Pancreas (tissue), 10 donors: Measurements from ENCODE around the gene SEPTIN6. TPM values are rescaled to one million over a fixed set of nuclear protein-coding genes. Genes with fewer than 3 reads are reported as not detected.

Experiments
- ATAC-seq, 4 donors: fragments of 200-7000 bp; cut with Tn5 transposase; one replicate each; pipeline versions ENCODE4 v1.8.0 to v1.9.1; 2020; ENCODE audit warnings: mild to moderate bottlenecking in 4 of 4, moderate library complexity in 4 of 4
- DNase-seq, 6 donors: peaks; one replicate each; pipeline ENCODE4 v3.0.0-alpha.2; 2020
- FAIRE-seq: peaks from 2 replicates; lab custom pipeline; 2012; peaks lifted over from hg19 to GRCh38; lab: Jason Lieb, UNC
- H3K27ac ChIP-seq, 4 donors: fragments of 200-600 bp; sonication (generic); 1 replicate in 3 of 4; 2 replicates in 1 of 4; pipeline versions ENCODE4 v1.5.0 to v1.8.0; 2020
- H3K27me3 ChIP-seq, 4 donors: fragments of 200-600 bp; one replicate each; pipeline ENCODE4 v1.8.0; 2021
- H3K36me3 ChIP-seq, 3 donors: fragments of 200-600 bp; sonication (generic) in 1 of 3; one replicate each; pipeline versions ENCODE4 v1.5.0 to v1.8.0; 2020 to 2021
- H3K4me1 ChIP-seq, 3 donors: fragments of 200-600 bp; one replicate each; pipeline ENCODE4 v1.8.0; 2021
- H3K4me3 ChIP-seq, 4 donors: fragments of 200-600 bp; sonication (generic) in 2 of 4; one replicate each; pipeline versions ENCODE4 v1.5.0 to v1.8.0; 2020 to 2021
- H3K9me3 ChIP-seq, 4 donors: fragments of 200-600 bp; one replicate each; pipeline ENCODE4 v1.8.0; 2021
- CTCF ChIP-seq, 4 donors: fragments of 200-600 bp; sonication (generic) in 3 of 4; IDR thresholded peaks; one replicate each; pipeline versions ENCODE4 v1.5.0 to v1.8.0; 2021; ENCODE audit warnings: antibody characterized with exemption in 4 of 4
- WGBS, 2 donors: extraction: QIAGEN DNeasy Blood & Tissue Kit; methylation state at CpG; one replicate each; pipeline ENCODE4 v1.1.7; 2013; 5-methylcytosine and 5-hydroxymethylcytosine counted together
- intact Hi-C, 3 donors: fragments of 100-400 bp; cut with DNase I; formaldehyde crosslinking; loops; one replicate each; pipeline versions ENCODE4 v1.11.1 to v1.14.2; 2022
- polyA plus RNA-seq, 2 donors: library from polyadenylated mRNA; stranded (reverse); fragments of 200-250 nt; gene quantifications; one replicate each; pipeline ENCODE4 v1.2.3, GENCODE V29; 2013
- total RNA-seq, 6 donors: library from RNA; stranded (reverse); fragmentation: NEBNext Ultra II Directional in 4 of 6; extraction: Animal tissue kit (Norgen Biotek cat#: 25700) in 4 of 6; gene quantifications; one replicate each; pipeline versions ENCODE4 v1.2.1 to v1.2.4, GENCODE V29; 2021 to 2023
- donor health status: healthy with polysubstance abuse.
- donor health status: DM: no; HTN: no; CAD: no; lungs with moderate emphysema.
- donor health status: DM: no; HTN: no; CAD: no.
- donor health status: control.
- donor health status: control.
- donor health status: Bipolar disorder and iron deficiency.
- donor health status: DM: yes; HTN: yes; CAD: no.
- donor health status: DM: no; HTN: no; CAD: no.
- donor health status: DM: no; HTN: no; CAD: no.
- donor health status: DM: yes; HTN: yes; CAD: no.

Gene SEPTIN6
- total and polyA plus RNA-seq, 8 donors: 1.5 to 10.2 (median 3.8) TPM

DNA sequence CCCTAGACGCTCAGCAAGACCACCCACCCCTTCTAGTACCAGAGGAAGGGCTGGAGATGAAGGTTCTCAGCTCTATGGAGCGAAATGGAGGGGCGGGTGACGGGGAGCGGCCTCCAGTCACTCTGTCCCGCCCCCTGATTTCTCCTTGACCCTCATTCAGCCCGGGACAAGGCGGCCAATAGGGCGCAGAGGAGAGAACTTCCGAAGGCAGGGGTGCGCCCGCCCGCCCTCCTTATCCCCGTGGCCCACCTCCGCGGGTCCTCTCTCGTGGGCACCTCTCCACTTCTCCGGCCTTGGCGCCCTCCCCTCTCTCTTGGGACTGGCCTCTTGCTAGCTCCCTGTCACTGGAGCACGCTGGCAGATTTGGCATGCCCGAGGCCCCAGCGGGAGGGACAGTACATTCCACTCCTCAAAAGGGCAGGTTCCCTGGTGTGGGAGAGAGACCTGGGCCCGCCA, 1.1 kb upstream of the SEPTIN6 start:
- Histone ChIP-seq H3K4me1 (no peaks in the 10 kb centered on the region), H3K9me3 (no peaks in the 10 kb centered on the region), H3K27ac (no peak overlapping the region), H3K27me3 (no peaks in the 10 kb centered on the region), H3K36me3 (no peaks in the 10 kb centered on the region), H3K4me3 (peak overlapping the region in 1 of 4 donors; percentile 60)
- no peak for TF ChIP-seq CTCF (IDR thresholded peaks at IDR 0.05)
- DNase-seq: peak in 2 of 6 donors; percentile 22 to 60
- ATAC-seq: no peak
- intact Hi-C loops: no loop called here
- 61 to 72% methylated on average over 17 to 23 of the region's 23 CpGs for WGBS, 2 donors
- FAIRE-seq: no peak

- TF ChIP-seq CTCF (IDR thresholded peaks at IDR 0.05): no peak
- no peak for FAIRE-seq
- peak overlapping the region in 3 of 4 donors; percentile 7 to 53 (median 39) for H3K27ac ChIP-seq
These were observed 553 bp downstream of the SEPTIN6 start for GRCh38 chrX:119692191-119693039.

DNA sequence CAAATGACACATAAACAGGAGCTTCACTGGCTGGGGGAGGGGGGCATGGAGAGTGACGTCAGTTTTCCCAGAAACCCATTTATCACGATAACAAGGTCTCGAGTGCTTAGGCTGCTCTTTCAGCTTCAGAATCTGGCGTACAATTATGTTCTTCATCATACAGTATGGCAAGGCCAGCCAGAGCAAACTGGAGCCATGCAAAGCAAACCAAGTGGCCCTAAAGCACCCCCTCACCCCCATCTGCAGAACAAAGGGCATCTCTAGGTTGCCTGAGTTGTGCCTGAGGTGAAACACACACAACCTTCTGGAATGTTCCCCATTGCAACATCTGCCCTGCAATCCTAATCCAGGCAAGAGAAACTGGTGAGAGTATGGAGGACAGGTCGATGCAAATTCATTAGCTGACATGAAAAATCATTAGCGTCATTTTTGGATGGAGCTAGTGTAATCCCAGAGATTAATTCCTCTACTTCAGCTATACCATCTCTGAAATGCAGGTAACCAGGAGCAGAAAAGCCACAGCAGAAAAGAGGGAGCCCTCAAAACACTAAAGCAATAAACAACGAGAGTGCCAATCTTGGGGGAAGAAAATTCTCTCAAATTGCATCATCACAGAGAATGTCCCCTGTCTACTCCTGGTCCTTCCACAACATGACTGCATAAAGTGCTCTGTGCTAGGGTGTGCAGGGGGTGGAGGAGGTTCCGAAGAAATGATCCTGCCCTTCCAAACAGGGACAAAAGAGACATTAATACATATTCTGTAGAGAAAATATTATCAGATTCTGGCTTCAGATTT, 1.8 kb downstream of the SEPTIN6 start:
- FAIRE-seq: no peak
- no peak for ATAC-seq
- H3K4me1 ChIP-seq: no peaks in the 10 kb centered on the region
- no peak overlapping the region for H3K4me3 ChIP-seq
- no peak for TF ChIP-seq CTCF (IDR thresholded peaks at IDR 0.05)
- no peaks in the 10 kb centered on the region for H3K36me3 ChIP-seq
- intact Hi-C loops: no loop called here
- H3K9me3 ChIP-seq: no peaks in the 10 kb centered on the region
- 30 to 32% methylated on average over 8 of the region's 8 CpGs for WGBS, 2 donors
- H3K27me3 ChIP-seq: no peaks in the 10 kb centered on the region
- no peak overlapping the region for H3K27ac ChIP-seq
- no peak for DNase-seq

More at GRCh38 chrX:119692191-119693039, 553 bp downstream of the SEPTIN6 start:
- Histone ChIP-seq H3K4me1 (no peaks in the 10 kb centered on the region), H3K27me3 (no peaks in the 10 kb centered on the region), H3K4me3 (peak overlapping the region; percentile 44 to 60 (median 50)), H3K9me3 (no peaks in the 10 kb centered on the region), H3K36me3 (no peaks in the 10 kb centered on the region)
- peak in 4 of 6 donors; percentile 20 to 65 (median 45) for DNase-seq
- peak; percentile 36 to 65 (median 52) for ATAC-seq
- intact Hi-C loops: no loop called here
- 0 to 27% methylated on average over 58 to 66 of the region's 66 CpGs for WGBS, 2 donors

DNA sequence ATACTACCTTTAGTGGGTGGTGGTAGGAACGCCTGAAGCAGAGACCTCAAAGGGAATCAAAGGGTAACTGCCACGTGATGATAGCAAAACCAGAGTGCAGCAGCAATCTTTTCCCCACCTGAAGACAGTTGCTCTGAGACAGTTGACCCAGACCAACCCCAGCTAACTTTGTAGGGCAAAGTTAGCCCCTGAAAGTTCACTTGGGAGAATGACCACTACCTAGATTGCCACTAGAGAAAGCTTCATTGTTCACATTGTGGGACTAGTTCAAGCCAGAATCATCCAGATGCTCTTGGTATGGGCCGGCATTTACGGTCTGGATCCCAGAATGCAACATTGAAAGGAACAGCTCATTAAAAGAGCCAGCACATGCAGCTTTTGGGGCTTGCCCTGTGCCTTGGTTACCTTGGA, 4.1 kb downstream of the SEPTIN6 start:
- Histone ChIP-seq H3K27ac (no peak overlapping the region), H3K9me3 (no peaks in the 10 kb centered on the region), H3K4me3 (no peak overlapping the region), H3K36me3 (no peaks in the 10 kb centered on the region), H3K27me3 (no peaks in the 10 kb centered on the region), H3K4me1 (no peaks in the 10 kb centered on the region)
- no peak for FAIRE-seq
- DNase-seq: no peak
- intact Hi-C loops: no loop called here
- ATAC-seq: no peak
- 75 to 77% methylated on average over 4 of the region's 4 CpGs for WGBS, 2 donors
- no peak for TF ChIP-seq CTCF (IDR thresholded peaks at IDR 0.05)
